CD4-positive, CD25-positive, alpha-beta regulatory T cell (primary cell): ENCODE measurements around the gene PRKCA. TPM values are rescaled to one million over a fixed set of nuclear protein-coding genes. Genes with fewer than 3 reads are reported as not detected.

Source experiments
- ATAC-seq, 2 donors: fragments of 150-1000 bp; cut with Tn5 transposase; one replicate each; pipeline ENCODE4 v1.10.0; 2021; ENCODE audit warnings: low read depth in 2 of 2, moderate number of reproducible peaks in 2 of 2, moderate library complexity in 1 of 2
- DNase-seq, 3 donors: peaks; one replicate each; pipeline versions ENCODE4 v3.0.0 to v3.0.0-alpha.2; 2012 to 2022; ENCODE audit warnings: mixed read lengths in 1 of 3
- H3K27ac ChIP-seq: one replicate; pipeline ENCODE4 v1.7.0; 2013; ENCODE audit warnings: mild to moderate bottlenecking, low read length; ENCODE audit not compliant: insufficient read depth, poor library complexity, severe bottlenecking
- H3K27me3 ChIP-seq: one replicate; pipeline ENCODE4 v1.7.0; 2013; ENCODE audit warnings: low read length; ENCODE audit not compliant: control insufficient read depth, insufficient read depth
- H3K36me3 ChIP-seq: one replicate; pipeline ENCODE4 v1.7.0; 2013; ENCODE audit warnings: mild to moderate bottlenecking, low read length, moderate library complexity; ENCODE audit not compliant: control insufficient read depth, insufficient read depth
- H3K4me1 ChIP-seq: 2 replicates; pipeline ENCODE4 v1.7.0; 2013; ENCODE audit warnings: mild to moderate bottlenecking, low read length; ENCODE audit not compliant: insufficient read depth, control insufficient read depth, poor library complexity, severe bottlenecking
- H3K4me3 ChIP-seq: one replicate; pipeline ENCODE4 v1.7.0; 2013; ENCODE audit warnings: low read depth, mild to moderate bottlenecking, low read length, moderate library complexity
- H3K9me3 ChIP-seq, 2 experiments: 1 replicate in 1 of 2; 2 replicates in 1 of 2; pipeline ENCODE4 v1.7.0; 2013; ENCODE audit warnings: low read length in 2 of 2, mild to moderate bottlenecking in 1 of 2, moderate library complexity in 1 of 2; ENCODE audit not compliant: control insufficient read depth in 2 of 2
- H3K27ac Mint-ChIP-seq, 3 donors: one replicate each; pipeline ENCODE4 v1.8.0; 2020 to 2022; ENCODE audit warnings: mild to moderate bottlenecking in 3 of 3, mixed read lengths in 3 of 3, moderate library complexity in 2 of 3
- H3K27me3 Mint-ChIP-seq: one replicate; pipeline ENCODE4 v1.8.0; 2022; ENCODE audit warnings: mild to moderate bottlenecking, mixed read lengths
- H3K36me3 Mint-ChIP-seq: one replicate; pipeline ENCODE4 v1.8.0; 2020; ENCODE audit warnings: mixed read lengths
- H3K4me1 Mint-ChIP-seq, 4 donors: one replicate each; pipeline ENCODE4 v1.8.0; 2020 to 2022; ENCODE audit warnings: mixed read lengths in 4 of 4, mild to moderate bottlenecking in 1 of 4
- H3K4me3 Mint-ChIP-seq, 4 donors: one replicate each; pipeline ENCODE4 v1.8.0; 2020 to 2022; ENCODE audit warnings: mild to moderate bottlenecking in 4 of 4, mixed read lengths in 4 of 4, moderate library complexity in 3 of 4
- H3K9me3 Mint-ChIP-seq, 7 donors: one replicate each; pipeline ENCODE4 v1.8.0; 2020 to 2022; ENCODE audit warnings: mixed read lengths in 7 of 7, mild to moderate bottlenecking in 3 of 7, moderate library complexity in 2 of 7
- polyA plus RNA-seq, 4 donors: library from polyadenylated mRNA; unstranded; fragments of 300-500 nt; fragmentation: Illumina TruSeq; gene quantifications; one replicate each; pipeline ENCODE4 v1.2.3, GENCODE V29; 2021
- total RNA-seq: library from RNA; stranded (reverse); gene quantifications from one replicate; pipeline ENCODE4 v1.2.3, GENCODE V29; 2022

Gene PRKCA
- total and polyA plus RNA-seq, 5 donors from 2014 or later, result 0.60 to 84.0 (median 2.0) TPM

GRCh38 chr17:66570447-66571195 lies 268.2 kb downstream of the PRKCA start:
- Histone ChIP-seq H3K4me3 (no peak overlapping the region), H3K4me1 (no peaks in the 10 kb centered on the region), H3K27me3 (no peaks in the 10 kb centered on the region), H3K36me3 (no peaks in the 10 kb centered on the region), H3K27ac (no peak overlapping the region), H3K9me3 (no peaks in the 10 kb centered on the region)
- Mint-ChIP-seq H3K27ac (no peak overlapping the region), H3K36me3 (peaks cover 9% of the 10 kb centered on the region), H3K4me1 (peaks cover 3 to 18% (median 8%) of the 10 kb centered on the region in 4 donors), H3K27me3 (no peaks in the 10 kb centered on the region), H3K4me3 (no peak overlapping the region), H3K9me3 (no peaks in the 10 kb centered on the region)
- DNase-seq (no peak), ATAC-seq (no peak)

DNA sequence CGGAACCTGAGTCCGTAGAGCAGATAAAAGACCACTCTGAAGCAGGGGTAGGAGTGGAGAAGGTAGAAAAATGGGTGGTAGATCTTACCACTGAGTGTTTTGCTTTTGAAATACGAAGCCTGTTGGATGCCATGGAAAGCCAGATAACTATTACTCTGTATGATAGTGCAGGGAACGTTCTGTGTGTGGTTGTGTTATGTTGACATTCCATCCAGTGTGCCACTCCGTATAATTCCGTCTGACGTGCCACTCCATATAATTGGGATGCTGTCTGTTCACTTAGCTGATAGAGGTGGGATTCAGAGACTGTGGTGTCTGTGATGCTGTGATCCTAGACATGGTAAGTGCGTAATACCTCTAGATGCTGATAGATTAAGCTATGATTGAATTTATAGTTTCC lies 269.3 kb downstream of the PRKCA start:
- ATAC-seq (no peak), DNase-seq (no peak)
- no peak overlapping the region for H3K4me3 ChIP-seq
- H3K4me3 Mint-ChIP-seq, result no peak overlapping the region
- H3K36me3 ChIP-seq, result no peaks in the 10 kb centered on the region
- no peak overlapping the region for H3K27ac Mint-ChIP-seq
- H3K4me1 ChIP-seq, result no peaks in the 10 kb centered on the region
- no peaks in the 10 kb centered on the region for H3K9me3 ChIP-seq
- no peaks in the 10 kb centered on the region for H3K27me3 ChIP-seq
- no peaks in the 10 kb centered on the region for H3K9me3 Mint-ChIP-seq
- H3K4me1 Mint-ChIP-seq, result peaks cover 5 to 12% (median 6%) of the 10 kb centered on the region in 4 donors
- H3K27me3 Mint-ChIP-seq, result no peaks in the 10 kb centered on the region
- H3K36me3 Mint-ChIP-seq, result peaks cover 9% of the 10 kb centered on the region
- H3K27ac ChIP-seq, result no peak overlapping the region

DNA sequence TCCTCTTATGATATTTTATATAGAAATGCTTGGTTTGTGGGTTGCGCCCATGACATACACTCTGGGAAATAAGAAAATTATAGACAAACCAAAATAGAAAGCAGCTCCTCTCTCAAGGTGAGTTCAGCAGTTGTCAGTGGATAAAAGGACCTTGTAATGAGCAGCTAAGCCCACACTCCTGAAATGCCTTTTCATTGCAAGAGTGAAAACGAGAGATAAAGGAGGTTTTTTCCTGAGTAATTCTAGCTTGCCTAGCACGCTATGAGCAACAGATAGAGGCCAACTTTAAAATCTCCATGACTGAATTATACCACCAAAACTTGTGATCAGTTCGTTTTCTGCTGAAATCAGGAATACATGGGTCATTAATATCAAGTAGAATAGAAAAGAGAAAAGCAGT lies 270.7 kb downstream of the PRKCA start:
- Histone ChIP-seq H3K4me1 (no peaks in the 10 kb centered on the region), H3K9me3 (no peaks in the 10 kb centered on the region), H3K4me3 (no peak overlapping the region), H3K27ac (no peak overlapping the region), H3K27me3 (no peaks in the 10 kb centered on the region), H3K36me3 (no peaks in the 10 kb centered on the region)
- Mint-ChIP-seq H3K27ac (no peak overlapping the region), H3K27me3 (no peaks in the 10 kb centered on the region), H3K4me1 (peaks cover 0 to 5% (median 3%) of the 10 kb centered on the region in 4 donors), H3K9me3 (no peaks in the 10 kb centered on the region), H3K36me3 (peaks cover 12% of the 10 kb centered on the region), H3K4me3 (no peak overlapping the region)
- ATAC-seq (no peak), DNase-seq (no peak)

GRCh38 chr17:66574123-66574522 lies 271.7 kb downstream of the PRKCA start:
- Histone ChIP-seq H3K27ac (no peak overlapping the region), H3K4me1 (no peaks in the 10 kb centered on the region), H3K9me3 (no peaks in the 10 kb centered on the region), H3K36me3 (no peaks in the 10 kb centered on the region), H3K27me3 (no peaks in the 10 kb centered on the region), H3K4me3 (no peak overlapping the region)
- ATAC-seq (no peak), DNase-seq (no peak)
- Mint-ChIP-seq H3K4me1 (peaks cover 0 to 9% (median 5%) of the 10 kb centered on the region in 4 donors), H3K4me3 (no peak overlapping the region), H3K36me3 (peaks cover 18% of the 10 kb centered on the region), H3K27me3 (no peaks in the 10 kb centered on the region), H3K27ac (no peak overlapping the region), H3K9me3 (peaks cover 0 to 2% (median 0%) of the 10 kb centered on the region in 7 donors)

DNA sequence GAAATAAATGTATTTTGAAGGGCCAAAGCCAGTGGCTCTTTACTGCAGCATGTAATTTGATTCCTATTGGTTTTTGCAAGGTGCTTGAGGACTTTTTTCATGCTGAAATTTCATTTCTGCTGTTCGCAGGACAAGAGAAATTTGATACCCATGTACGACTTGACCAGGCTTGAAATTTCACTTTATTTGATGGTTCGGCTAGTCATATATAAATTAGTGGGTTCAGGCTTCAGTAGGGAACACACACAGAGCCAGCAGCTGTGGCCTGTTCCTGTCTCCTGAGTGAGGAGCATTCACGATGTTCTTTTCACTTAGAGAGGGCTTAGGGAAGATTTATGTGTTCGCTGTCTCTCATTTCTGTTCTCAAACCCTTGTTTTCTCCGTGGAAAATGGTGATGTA lies 274.1 kb downstream of the PRKCA start:
- DNase-seq (no peak), ATAC-seq (no peak)
- Mint-ChIP-seq H3K9me3 (peaks cover 0 to 2% (median 0%) of the 10 kb centered on the region in 7 donors), H3K27ac (peak overlapping the region in 1 of 3 donors; percentile 53), H3K4me3 (no peak overlapping the region), H3K4me1 (peaks cover 0 to 9% (median 6%) of the 10 kb centered on the region in 4 donors), H3K36me3 (peaks cover 13% of the 10 kb centered on the region), H3K27me3 (no peaks in the 10 kb centered on the region)
- no peak overlapping the region for H3K4me3 ChIP-seq
- peaks cover 4% of the 10 kb centered on the region for H3K4me1 ChIP-seq
- H3K27me3 ChIP-seq, result no peaks in the 10 kb centered on the region
- no peaks in the 10 kb centered on the region for H3K9me3 ChIP-seq
- no peak overlapping the region for H3K27ac ChIP-seq
- no peaks in the 10 kb centered on the region for H3K36me3 ChIP-seq

DNA sequence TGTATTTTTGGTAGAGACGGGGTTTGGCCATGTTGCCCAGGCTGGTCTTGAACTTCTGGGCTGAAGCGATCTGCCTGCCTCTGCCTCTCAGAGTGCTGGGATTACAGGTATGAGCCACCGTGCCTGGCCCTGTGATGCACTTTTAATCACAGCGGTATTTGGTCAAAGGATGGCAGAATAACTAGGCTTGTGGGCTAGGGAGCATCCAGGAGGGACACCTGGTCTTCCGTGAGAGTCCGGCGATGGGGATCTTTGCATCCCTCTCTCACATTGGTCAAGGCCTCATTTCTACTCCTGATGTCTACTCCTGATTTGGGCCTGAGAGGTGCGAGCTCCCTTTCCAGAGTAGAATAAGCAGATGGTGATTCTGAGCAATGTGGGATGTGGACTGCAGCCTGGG lies 274.6 kb downstream of the PRKCA start:
- Mint-ChIP-seq H3K27me3 (no peaks in the 10 kb centered on the region), H3K4me3 (no peak overlapping the region), H3K9me3 (peaks cover 0 to 2% (median 0%) of the 10 kb centered on the region in 7 donors), H3K4me1 (peaks cover 0 to 9% (median 6%) of the 10 kb centered on the region in 4 donors), H3K36me3 (peaks cover 13% of the 10 kb centered on the region), H3K27ac (peak overlapping the region in 2 of 3 donors; percentile 18 to 53)
- Histone ChIP-seq H3K4me3 (no peak overlapping the region), H3K9me3 (no peaks in the 10 kb centered on the region), H3K36me3 (no peaks in the 10 kb centered on the region), H3K27ac (no peak overlapping the region), H3K27me3 (no peaks in the 10 kb centered on the region), H3K4me1 (peaks cover 4% of the 10 kb centered on the region)
- ATAC-seq (no peak), DNase-seq (no peak)

DNA sequence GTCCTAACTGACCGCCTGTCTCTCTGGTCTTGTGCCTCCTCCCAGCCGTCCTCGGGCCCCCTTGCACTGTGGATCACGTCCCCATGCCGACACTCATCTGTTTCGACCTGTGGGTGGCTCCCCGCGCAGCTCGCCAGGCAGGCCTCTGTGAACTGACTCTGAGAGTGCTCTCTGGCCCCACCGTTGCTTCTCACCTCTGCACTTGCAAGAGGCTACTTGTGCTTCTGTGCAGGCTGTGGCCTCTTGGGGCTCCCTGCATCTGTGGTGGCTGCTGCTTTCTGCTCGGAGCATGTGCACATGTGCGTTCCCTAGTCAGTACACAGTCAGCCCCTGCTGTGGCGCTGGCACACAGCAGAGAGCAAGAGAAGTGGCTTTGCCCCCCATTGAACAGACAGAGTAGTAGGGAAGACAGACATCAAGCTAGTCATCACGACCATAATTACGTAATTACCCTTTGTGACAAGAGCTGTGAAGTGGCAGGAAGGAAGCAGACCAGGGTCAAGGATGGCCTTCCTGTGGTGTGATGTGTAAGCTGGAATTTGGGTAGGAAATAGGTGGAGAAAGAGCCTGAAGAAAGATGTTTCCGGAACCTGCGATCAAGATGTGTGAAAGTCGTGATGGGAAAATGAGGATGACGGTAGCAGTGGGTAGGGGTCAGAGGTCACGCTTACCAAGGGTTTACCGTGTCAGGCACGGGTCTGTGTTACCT lies 276.5 kb downstream of the PRKCA start:
- H3K27me3 ChIP-seq, result no peaks in the 10 kb centered on the region
- no peak for ATAC-seq
- Mint-ChIP-seq H3K27ac (peak overlapping the region in 1 of 3 donors; percentile 13), H3K36me3 (peaks cover 18% of the 10 kb centered on the region), H3K4me1 (peaks cover 0 to 15% (median 9%) of the 10 kb centered on the region in 4 donors), H3K27me3 (no peaks in the 10 kb centered on the region), H3K9me3 (peaks cover 0 to 2% (median 0%) of the 10 kb centered on the region in 7 donors), H3K4me3 (no peak overlapping the region)
- no peak for DNase-seq
- H3K27ac ChIP-seq, result no peak overlapping the region
- peaks cover 4% of the 10 kb centered on the region for H3K4me1 ChIP-seq
- H3K9me3 ChIP-seq, result no peaks in the 10 kb centered on the region
- H3K4me3 ChIP-seq, result no peak overlapping the region
- no peaks in the 10 kb centered on the region for H3K36me3 ChIP-seq
